SK-N-MC (cell line): ENCODE measurements around the gene TDRD15.

Experiments
- EZH2 ChIP-seq: fragments of 200-600 bp; sonication (generic); IDR thresholded peaks from one replicate; pipeline ENCODE4 v1.6.1; 2017; ENCODE audit warnings: antibody characterized with exemption
- POLR2AphosphoS5 ChIP-seq: IDR thresholded peaks from 2 replicates; pipeline ENCODE4 v1.6.1; 2012; ENCODE audit warnings: mild to moderate bottlenecking, low read depth, low read length, borderline replicate concordance

GRCh38 chr2:21078296-21078695 is 45.5 kb upstream of the TDRD15 start:
- TF ChIP-seq EZH2 (no peak), POLR2AphosphoS5 (no peak)
